Endodermal cell (in vitro differentiated cells): ENCODE measurements around the gene CCDC177. TPM values are rescaled to one million over a fixed set of nuclear protein-coding genes. Genes with fewer than 3 reads are reported as not detected.
A peak's percentile ranks its signal among the peaks of the same experiment; 100 is the strongest.

Experiments
- DNase-seq: peaks from one replicate; pipeline ENCODE4 v3.0.0-alpha.2; 2017
- H3K27ac ChIP-seq: 2 replicates; pipeline ENCODE4 v1.5.1; 2013; ENCODE audit warnings: mild to moderate bottlenecking, low read depth, low read length, moderate library complexity
- H3K27me3 ChIP-seq: 2 replicates; pipeline ENCODE4 v1.6.1; 2013; ENCODE audit warnings: mild to moderate bottlenecking, low read length, moderate library complexity; ENCODE audit not compliant: insufficient read depth, control insufficient read depth, poor library complexity, severe bottlenecking
- H3K36me3 ChIP-seq: 2 replicates; pipeline ENCODE4 v1.7.0; 2013; ENCODE audit warnings: mild to moderate bottlenecking, low read length, moderate library complexity; ENCODE audit not compliant: control insufficient read depth, insufficient read depth
- H3K4me1 ChIP-seq: one replicate; pipeline ENCODE4 v1.7.0; 2013; ENCODE audit warnings: low read length; ENCODE audit not compliant: control insufficient read depth, insufficient read depth
- H3K4me3 ChIP-seq: 2 replicates; pipeline ENCODE4 v1.5.1; 2013; ENCODE audit warnings: mild to moderate bottlenecking, low read length, moderate library complexity
- H3K9ac ChIP-seq: 2 replicates; pipeline ENCODE4 v1.6.1; 2013; ENCODE audit warnings: mild to moderate bottlenecking, low read length, moderate library complexity; ENCODE audit not compliant: poor library complexity, severe bottlenecking; ENCODE audit errors: extremely low read depth
- H3K9me3 ChIP-seq: 2 replicates; pipeline ENCODE4 v1.6.1; 2013; ENCODE audit warnings: mild to moderate bottlenecking, low read length, moderate library complexity; ENCODE audit not compliant: control insufficient read depth
- H3K27ac Mint-ChIP-seq: 2 replicates; pipeline ENCODE4 v1.8.0; 2020; ENCODE audit warnings: mixed read lengths
- H3K27me3 Mint-ChIP-seq: 2 replicates; pipeline ENCODE4 v1.8.0; 2021; ENCODE audit warnings: mild to moderate bottlenecking, mixed read lengths; ENCODE audit not compliant: insufficient read depth
- H3K36me3 Mint-ChIP-seq: 2 replicates; pipeline ENCODE4 v1.8.0; 2020; ENCODE audit warnings: low read depth, mixed read lengths
- H3K4me1 Mint-ChIP-seq: 2 replicates; pipeline ENCODE4 v1.8.0; 2020; ENCODE audit warnings: mixed read lengths
- H3K4me3 Mint-ChIP-seq: 2 replicates; pipeline ENCODE4 v1.8.0; 2020; ENCODE audit warnings: mild to moderate bottlenecking, moderate library complexity, mixed read lengths
- H3K9me3 Mint-ChIP-seq: 2 replicates; pipeline ENCODE4 v1.8.0; 2020; ENCODE audit warnings: mild to moderate bottlenecking, mixed read lengths
- WGBS, 2 experiments: methylation state at CpG; one replicate each; pipeline versions ENCODE4 v1.1.5 to v1.1.7; 2013; ENCODE audit warnings: missing lambda C conversion rate in 2 of 2, mixed read lengths in 1 of 2; ENCODE audit not compliant: insufficient coverage in 1 of 2, insufficient read length in 1 of 2; 5-methylcytosine and 5-hydroxymethylcytosine counted together
- total RNA-seq, 2 donors: library from RNA; stranded (reverse); fragmentation: NEBNext Ultra II Directional in 1 of 2; extraction: Animal tissue kit (Norgen Biotek cat#: 25700) in 1 of 2; gene quantifications; 2 replicates in 1 of 2; 3 replicates in 1 of 2; pipeline ENCODE4 v1.2.1, GENCODE V29; 2021
- TF ChIP-seq, protein P1 (sequence below): fragments of 200-600 bp; sonication (generic); conservative IDR thresholded peaks from 2 replicates; pipeline ENCODE4 v1.5.0; 2021; ENCODE audit warnings: antibody characterized with exemption, mild to moderate bottlenecking

The CCDC177 gene
- total RNA-seq, 2 donors from 2014 or later = 4.0 to 5.8 TPM

- no peaks in the 10 kb centered on the region for H3K27me3 Mint-ChIP-seq
- Histone ChIP-seq H3K27me3 (no peaks in the 10 kb centered on the region), H3K27ac (no peak overlapping the region), H3K9me3 (no peaks in the 10 kb centered on the region), H3K36me3 (no peaks in the 10 kb centered on the region), H3K9ac (peak overlapping the region; percentile 74), H3K4me1 (peaks cover 12% of the 10 kb centered on the region), H3K4me3 (peak overlapping the region; percentile 95)
- H3K9me3 Mint-ChIP-seq = no peaks in the 10 kb centered on the region
- DNase-seq = peak; percentile 72
- H3K27ac Mint-ChIP-seq = peak overlapping the region; percentile 12
- peak overlapping the region; percentile 64 for H3K4me3 Mint-ChIP-seq
- TF ChIP-seq, protein P1, sequence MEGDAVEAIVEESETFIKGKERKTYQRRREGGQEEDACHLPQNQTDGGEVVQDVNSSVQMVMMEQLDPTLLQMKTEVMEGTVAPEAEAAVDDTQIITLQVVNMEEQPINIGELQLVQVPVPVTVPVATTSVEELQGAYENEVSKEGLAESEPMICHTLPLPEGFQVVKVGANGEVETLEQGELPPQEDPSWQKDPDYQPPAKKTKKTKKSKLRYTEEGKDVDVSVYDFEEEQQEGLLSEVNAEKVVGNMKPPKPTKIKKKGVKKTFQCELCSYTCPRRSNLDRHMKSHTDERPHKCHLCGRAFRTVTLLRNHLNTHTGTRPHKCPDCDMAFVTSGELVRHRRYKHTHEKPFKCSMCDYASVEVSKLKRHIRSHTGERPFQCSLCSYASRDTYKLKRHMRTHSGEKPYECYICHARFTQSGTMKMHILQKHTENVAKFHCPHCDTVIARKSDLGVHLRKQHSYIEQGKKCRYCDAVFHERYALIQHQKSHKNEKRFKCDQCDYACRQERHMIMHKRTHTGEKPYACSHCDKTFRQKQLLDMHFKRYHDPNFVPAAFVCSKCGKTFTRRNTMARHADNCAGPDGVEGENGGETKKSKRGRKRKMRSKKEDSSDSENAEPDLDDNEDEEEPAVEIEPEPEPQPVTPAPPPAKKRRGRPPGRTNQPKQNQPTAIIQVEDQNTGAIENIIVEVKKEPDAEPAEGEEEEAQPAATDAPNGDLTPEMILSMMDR = no peak
- 1 to 2% methylated on average over 8 to 47 of the region's 47 CpGs for WGBS, 2 experiments
- no peaks in the 10 kb centered on the region for H3K36me3 Mint-ChIP-seq
- peaks cover 36% of the 10 kb centered on the region for H3K4me1 Mint-ChIP-seq
Observed at GRCh38 chr14:69612014-69612782, 37.5 kb upstream of the CCDC177 start.

DNA sequence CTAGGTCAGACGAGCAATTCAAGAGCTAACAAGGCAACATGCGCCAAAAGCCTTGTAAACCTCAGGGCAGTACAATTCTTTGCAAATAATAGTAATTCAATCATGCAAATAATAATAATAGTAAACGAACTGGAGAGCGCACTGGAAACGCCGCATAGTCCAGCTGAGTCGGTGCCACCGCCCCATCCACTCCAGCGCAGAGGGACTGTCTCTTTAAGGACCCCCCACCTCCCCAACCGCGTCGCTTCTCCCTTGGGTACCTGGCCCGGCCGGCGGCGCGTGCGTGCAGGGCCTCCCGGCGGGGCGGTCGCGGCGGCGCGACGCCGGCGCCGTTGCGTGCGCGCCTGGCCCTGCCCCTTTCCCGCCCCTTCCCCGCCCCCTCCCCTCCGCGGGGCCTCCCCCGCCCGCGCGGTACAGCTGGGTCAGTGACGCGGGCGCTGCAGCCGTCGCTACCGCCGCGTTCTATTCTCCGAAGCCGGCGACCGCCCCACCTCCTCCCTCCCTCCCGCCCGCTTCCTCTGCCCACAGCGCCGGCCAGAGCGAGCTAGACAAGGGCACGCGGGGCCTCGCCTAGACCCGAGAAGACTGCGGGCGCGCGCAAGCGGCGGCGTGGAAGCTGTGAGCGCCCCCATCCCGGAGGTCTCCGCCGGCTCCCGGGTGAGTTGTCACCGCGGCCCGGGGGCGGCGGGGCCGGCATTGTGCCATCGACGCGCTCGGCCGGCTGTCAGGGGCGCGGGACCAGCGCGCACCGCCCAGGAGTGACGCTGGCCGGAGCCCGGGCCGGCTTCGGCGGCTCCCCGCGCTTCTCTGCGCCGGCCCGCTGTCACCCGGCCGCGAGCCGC lies 36.7 kb upstream of the CCDC177 start, which contains the start of gene SUSD6:
Gene SUSD6, plus strand, starts transcription at position 425 of the 842 bp plus-strand sequence. CDS start 46,997 bp downstream, outside the sequence.
- DNase-seq = peak; percentile 94
- no peaks in the 10 kb centered on the region for H3K36me3 ChIP-seq
- H3K4me1 Mint-ChIP-seq = peaks cover 39% of the 10 kb centered on the region
- TF ChIP-seq, protein P1 = no peak
- peak within 1 kb of the TSS; percentile 74 for H3K9ac ChIP-seq
- no peaks in the 10 kb centered on the region for H3K27me3 ChIP-seq
- peak within 1 kb of the TSS; percentile 95 for H3K4me3 ChIP-seq
- peak within 1 kb of the TSS; percentile 64 for H3K4me3 Mint-ChIP-seq
- H3K27ac ChIP-seq = peak within 1 kb of the TSS; percentile 68
- 0% methylated on average over 22 to 101 of the region's 105 CpGs for WGBS, 2 experiments
- H3K27ac Mint-ChIP-seq = peak within 1 kb of the TSS; percentile 94
- H3K4me1 ChIP-seq = peaks cover 12% of the 10 kb centered on the region
- H3K36me3 Mint-ChIP-seq = no peaks in the 10 kb centered on the region
- H3K9me3 Mint-ChIP-seq = no peaks in the 10 kb centered on the region
- H3K27me3 Mint-ChIP-seq = no peaks in the 10 kb centered on the region
- no peaks in the 10 kb centered on the region for H3K9me3 ChIP-seq

- peak overlapping the region; percentile 77 for H3K4me3 ChIP-seq
- peak; percentile 74 for DNase-seq
- Mint-ChIP-seq H3K27me3 (no peaks in the 10 kb centered on the region), H3K4me3 (peak overlapping the region; percentile 64), H3K9me3 (no peaks in the 10 kb centered on the region), H3K4me1 (peaks cover 36% of the 10 kb centered on the region), H3K36me3 (no peaks in the 10 kb centered on the region), H3K27ac (peak overlapping the region; percentile 94)
- WGBS, 2 experiments = 14 to 17% methylated on average over 6 to 8 of the region's 8 CpGs
- TF ChIP-seq, protein P1 = no peak
- H3K4me1 ChIP-seq = peaks cover 12% of the 10 kb centered on the region
- H3K36me3 ChIP-seq = no peaks in the 10 kb centered on the region
- H3K27ac ChIP-seq = no peak overlapping the region
- no peaks in the 10 kb centered on the region for H3K27me3 ChIP-seq
- no peaks in the 10 kb centered on the region for H3K9me3 ChIP-seq
- H3K9ac ChIP-seq = peak overlapping the region; percentile 29
Observed at GRCh38 chr14:69610874-69611171, 36.2 kb upstream of the CCDC177 start.
